ENCODE data around the gene NRDC. TPM values are rescaled to one million over a fixed set of nuclear protein-coding genes. Genes with fewer than 3 reads are reported as not detected.

Gene NRDC
- total RNA-seq, 1 experiment from 2014 or later: 147 TPM

GRCh38 chr1:51875836-51876235, 2.7 kb downstream of the NRDC start:
- Histone ChIP-seq H3K14ac (ENCODE audit: insufficient read depth, low read length) (no peak overlapping the region), H3K23me2 (ENCODE audit: insufficient read length, low read depth, low read length, poor library complexity, severe bottlenecking) (peaks cover 7% of the 10 kb centered on the region), H2BK12ac (ENCODE audit: insufficient read length, low read depth, low read length) (no peak overlapping the region), H3K9ac (ENCODE audit: extremely low read depth, insufficient read length, low read length) (no peak overlapping the region), H3K18ac (ENCODE audit: insufficient read length, low read depth, low read length) (no peak overlapping the region), H3K4me1 (ENCODE audit: insufficient read depth, low read length) (peaks cover 2% of the 10 kb centered on the region; the same call in 1 of the 2 replicates), H2BK5ac (ENCODE audit: insufficient read length, low read length) (no peak overlapping the region), H2BK15ac (ENCODE audit: low read depth, low read length) (no peak overlapping the region), H4K5ac (ENCODE audit: insufficient read length, low read depth, low read length) (no peak overlapping the region), H3K79me1 (ENCODE audit: insufficient read depth, low read depth, low read length, poor library complexity, severe bottlenecking) (peaks cover 4% of the 10 kb centered on the region), H3K27ac (ENCODE audit: insufficient read length, low read depth, low read length) (no peak overlapping the region), H4K91ac (ENCODE audit: insufficient read length, low read depth, low read length) (no peak overlapping the region), H2AFZ (ENCODE audit: low read length) (no peak overlapping the region), H3K27me3 (ENCODE audit: insufficient read depth, low read length) (no peaks in the 10 kb centered on the region), H3K23ac (ENCODE audit: insufficient read length, low read depth, low read length) (no peak overlapping the region), H3K9me3 (ENCODE audit: control insufficient read depth, low read depth, low read length) (no peaks in the 10 kb centered on the region), H3K56ac (ENCODE audit: insufficient read length, low read depth, low read length) (no peak overlapping the region), H2BK120ac (ENCODE audit: low read depth, low read length, poor library complexity, severe bottlenecking) (no peak overlapping the region), H3K4me2 (ENCODE audit: insufficient read depth, insufficient read length, low read length) (no peak overlapping the region), H3K79me2 (ENCODE audit: insufficient read depth, low read length) (peaks cover 40% of the 10 kb centered on the region; the same call in 1 of the 2 replicates), H3T11ph (ENCODE audit: low read length) (no peak overlapping the region), H4K20me1 (ENCODE audit: control insufficient read depth, insufficient read depth, insufficient read length) (no peaks in the 10 kb centered on the region), H4K8ac (replicated peaks; ENCODE audit: insufficient read length, low read depth, low read length) (no peak overlapping the region), H2BK20ac (ENCODE audit: low read depth, low read length, poor library complexity, severe bottlenecking) (no peak overlapping the region), H3K4ac (ENCODE audit: low read depth, low read length) (no peak overlapping the region), H2AK5ac (ENCODE audit: insufficient read length, low read length) (no peak overlapping the region)
- Mint-ChIP-seq H3K4me3 (peak overlapping the region; percentile 25 to 49; a peak in 2 of 5 replicates), H3K9me3 (no peaks in the 10 kb centered on the region), H3K27me3 (ENCODE audit: low read depth) (no peaks in the 10 kb centered on the region), H3K27ac (peak overlapping the region in 1 of 3 experiments; percentile 87; a peak in 1 of 7 replicates), H3K4me1 (peaks cover 14 to 24% of the 10 kb centered on the region in 2 experiments), H3K36me3 (ENCODE audit: insufficient read depth in 1 of 3, low read depth in 3 of 3) (peaks cover 0 to 11% (median 5%) of the 10 kb centered on the region in 3 experiments; a peak in 5 of 7 replicates)
- DNase-seq: no peak
- no peak for TF ChIP-seq CTCF (conservative IDR thresholded peaks at IDR 0.05)

Measured in H9 (cell line).